Measurements from ENCODE around the gene MNX1.

MNX1 gene

GRCh38 chr7:156966387-156966786 is 44.1 kb downstream of the MNX1 start:
- no peak for DNase-seq

DNA sequence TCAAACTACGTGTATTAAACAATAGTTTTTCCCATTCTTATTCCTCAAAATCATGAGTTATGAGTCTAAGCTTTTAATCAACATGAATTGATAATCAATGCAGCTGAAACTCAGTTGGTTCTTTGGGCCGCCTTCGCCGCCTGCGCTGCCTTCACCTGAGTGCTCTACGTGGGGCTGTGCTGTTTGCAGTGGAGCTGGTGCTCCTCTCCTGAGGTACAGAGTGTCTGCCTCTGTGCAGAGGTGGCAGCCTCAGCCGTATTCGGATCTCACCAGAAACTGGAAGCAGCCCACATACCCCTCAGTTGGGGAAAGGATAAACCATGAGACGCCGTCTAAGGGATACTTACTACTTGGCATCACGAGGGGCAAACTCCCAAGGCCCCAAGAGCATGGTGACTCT is 45.5 kb downstream of the MNX1 start:
- no peak for DNase-seq

DNA sequence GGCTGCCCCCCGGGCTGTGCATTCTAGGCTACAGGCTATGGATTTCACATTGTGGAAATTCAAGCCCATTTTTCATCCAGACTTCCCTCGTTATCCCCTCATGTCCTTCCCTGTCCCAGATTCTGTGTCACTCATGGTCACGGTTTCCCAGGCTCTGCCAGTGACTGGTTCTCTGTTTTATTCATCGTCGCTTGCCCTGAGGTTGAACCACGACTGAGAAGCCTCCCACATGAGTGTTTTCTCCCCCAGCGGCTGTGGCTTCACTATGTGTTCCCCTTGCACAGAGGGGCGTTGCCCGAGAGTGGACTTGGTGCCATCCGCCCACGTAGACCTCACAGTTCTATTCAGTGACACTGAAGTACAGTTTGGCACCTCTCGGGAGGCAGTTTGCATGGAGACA is 47.0 kb downstream of the MNX1 start:
- no peak for DNase-seq

- DNase-seq = no peak
Observed at GRCh38 chr7:156962897-156963296, 47.6 kb downstream of the MNX1 start.

DNA sequence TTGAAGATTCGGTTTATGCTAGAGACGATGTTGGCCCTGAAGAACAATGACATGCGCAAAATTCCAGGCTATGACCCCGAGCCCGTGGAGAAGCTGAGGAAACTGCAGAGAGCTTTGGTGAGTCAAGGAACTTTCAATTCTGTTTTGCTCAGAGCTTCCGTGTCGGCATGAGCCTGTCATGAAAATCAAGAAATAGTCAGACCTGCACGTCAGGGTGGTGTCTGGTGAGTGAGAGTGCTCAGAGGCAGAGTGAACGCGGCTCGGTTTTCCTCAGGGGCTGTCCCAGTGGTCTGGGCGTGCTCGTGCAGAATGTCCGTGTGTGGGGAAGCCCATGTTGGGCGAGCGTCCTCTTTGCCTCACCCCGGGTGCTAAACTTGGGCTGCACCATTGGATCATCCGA is 48.3 kb downstream of the MNX1 start:
- DNase-seq = no peak

DNA sequence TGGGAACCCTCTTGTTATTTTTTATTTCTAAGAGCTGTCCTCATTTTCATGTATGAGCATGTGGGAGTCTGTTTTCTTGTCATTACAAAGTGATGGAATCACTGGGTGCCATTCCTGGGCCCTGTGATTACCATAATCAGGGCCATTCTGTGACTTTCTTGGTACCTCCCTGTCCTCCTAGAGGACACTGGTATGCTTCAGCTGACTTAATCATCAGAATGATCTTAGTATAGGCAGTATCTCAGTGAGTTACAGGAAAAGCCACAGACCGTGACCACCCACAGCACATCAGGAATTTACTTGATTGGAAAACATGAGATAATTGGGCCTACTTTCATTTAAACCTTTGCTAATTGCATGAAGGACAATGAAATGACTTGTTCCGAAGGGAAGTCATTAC is 53.7 kb downstream of the MNX1 start:
- no peak for DNase-seq

DNA sequence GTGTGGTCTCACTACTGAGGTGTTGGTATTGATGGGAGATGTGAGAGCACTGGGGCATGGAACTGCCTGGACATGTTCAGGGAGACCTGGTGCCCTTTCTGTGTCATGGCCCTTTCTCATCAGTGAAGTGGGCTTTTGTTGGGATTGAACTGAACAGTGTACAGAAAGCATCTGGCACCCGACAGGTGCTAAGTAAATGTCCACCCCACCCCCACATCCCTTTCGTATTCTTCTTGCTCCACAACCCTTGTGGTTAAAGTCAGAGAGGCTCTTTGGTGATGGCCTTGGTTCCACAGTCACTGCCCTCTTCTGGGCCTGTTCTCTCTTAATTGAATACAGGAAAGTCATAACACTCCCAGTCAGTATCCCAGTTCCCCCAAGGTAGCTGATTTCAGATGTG is 55.5 kb downstream of the MNX1 start:
- no peak for DNase-seq

Measured in RPMI8226 (cell line).